NCI-H1436 (cell line): ENCODE results near the gene RRP9.

ENCODE experiments used
- DNase-seq: peaks from one replicate; lab custom pipeline; 2025; lab: John Stamatoyannopoulos, UW

RRP9 gene

DNA sequence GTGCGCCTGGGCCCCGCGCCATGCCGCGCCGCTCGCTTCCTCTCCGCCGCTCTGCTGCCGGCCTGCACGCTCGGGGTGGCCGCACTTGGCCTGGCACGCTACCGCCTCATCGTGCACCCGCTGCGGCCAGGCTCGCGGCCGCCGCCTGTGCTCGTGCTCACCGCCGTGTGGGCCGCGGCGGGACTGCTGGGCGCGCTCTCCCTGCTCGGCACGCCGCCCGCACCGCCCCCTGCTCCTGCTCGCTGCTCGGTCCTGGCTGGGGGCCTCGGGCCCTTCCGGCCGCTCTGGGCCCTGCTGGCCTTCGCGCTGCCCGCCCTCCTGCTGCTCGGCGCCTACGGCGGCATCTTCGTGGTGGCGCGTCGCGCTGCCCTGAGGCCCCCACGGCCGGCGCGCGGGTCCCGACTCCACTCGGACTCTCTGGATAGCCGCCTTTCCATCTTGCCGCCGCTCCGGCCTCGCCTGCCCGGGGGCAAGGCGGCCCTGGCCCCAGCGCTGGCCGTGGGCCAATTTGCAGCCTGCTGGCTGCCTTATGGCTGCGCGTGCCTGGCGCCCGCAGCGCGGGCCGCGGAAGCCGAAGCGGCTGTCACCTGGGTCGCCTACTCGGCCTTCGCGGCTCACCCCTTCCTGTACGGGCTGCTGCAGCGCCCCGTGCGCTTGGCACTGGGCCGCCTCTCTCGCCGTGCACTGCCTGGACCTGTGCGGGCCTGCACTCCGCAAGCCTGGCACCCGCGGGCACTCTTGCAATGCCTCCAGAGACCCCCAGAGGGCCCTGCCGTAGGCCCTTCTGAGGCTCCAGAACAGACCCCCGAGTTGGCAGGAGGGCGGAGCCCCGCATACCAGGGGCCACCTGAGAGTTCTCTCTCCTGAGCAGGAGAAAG lies 14.4 kb upstream of the RRP9 start:
- no peak for DNase-seq

DNA sequence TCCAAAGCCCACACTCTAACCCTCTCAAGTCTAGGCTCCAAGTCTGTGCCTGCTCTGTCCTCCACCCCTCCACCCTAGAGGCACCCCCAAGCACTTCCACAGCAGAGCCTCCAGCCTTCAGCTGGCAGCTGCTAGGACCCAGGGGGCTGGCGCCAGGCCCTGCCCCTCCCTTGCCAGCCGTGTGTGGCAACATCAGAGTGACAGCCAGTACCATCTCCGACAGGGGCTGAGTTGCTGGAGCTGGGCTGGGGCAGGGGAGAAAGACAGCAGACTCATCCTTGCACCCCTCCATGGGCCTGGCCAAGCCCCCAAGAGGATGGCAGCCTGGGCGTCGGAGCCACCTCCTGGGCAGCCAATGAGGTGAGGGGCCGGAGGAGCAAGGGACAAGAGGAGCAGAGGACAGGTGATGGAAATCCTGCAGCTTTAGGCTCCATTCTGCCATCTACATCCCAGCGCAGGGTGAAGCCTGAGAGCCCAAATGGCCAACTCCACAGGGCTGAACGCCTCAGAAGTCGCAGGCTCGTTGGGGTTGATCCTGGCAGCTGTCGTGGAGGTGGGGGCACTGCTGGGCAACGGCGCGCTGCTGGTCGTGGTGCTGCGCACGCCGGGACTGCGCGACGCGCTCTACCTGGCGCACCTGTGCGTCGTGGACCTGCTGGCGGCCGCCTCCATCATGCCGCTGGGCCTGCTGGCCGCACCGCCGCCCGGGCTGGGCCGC lies 13.6 kb upstream of the RRP9 start, which contains the start of gene GPR62:
Gene GPR62, plus strand, starts transcription at position 207 of the 718 bp plus-strand sequence. Its CDS starts 272 bp downstream, at position 479.
- DNase-seq, result no peak

- no peak for DNase-seq
These were observed 13.0 kb upstream of the RRP9 start for GRCh38 chr3:51954713-51955112.

GRCh38 chr3:51954105-51954504 lies 12.4 kb upstream of the RRP9 start:
- DNase-seq, result no peak

DNA sequence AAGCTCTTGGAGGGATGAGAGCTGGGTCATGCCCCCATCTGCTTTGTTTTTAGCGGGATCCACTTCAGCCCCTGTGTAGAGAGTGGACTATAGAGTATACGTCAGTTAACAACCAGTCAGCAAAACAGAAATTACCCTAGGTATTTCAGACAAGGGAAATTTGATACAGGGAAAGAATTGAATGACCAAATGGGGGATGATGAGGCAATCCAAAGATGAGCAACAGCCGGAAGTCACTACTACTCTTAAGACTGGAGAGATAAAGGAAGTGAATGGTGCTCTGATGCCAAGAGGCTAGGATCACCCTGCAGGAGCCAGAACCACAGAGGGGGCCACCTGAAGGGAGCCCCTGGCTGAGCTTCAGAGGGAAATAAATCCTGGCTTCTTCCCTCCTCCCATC lies 11.7 kb upstream of the RRP9 start:
- DNase-seq, result no peak

DNA sequence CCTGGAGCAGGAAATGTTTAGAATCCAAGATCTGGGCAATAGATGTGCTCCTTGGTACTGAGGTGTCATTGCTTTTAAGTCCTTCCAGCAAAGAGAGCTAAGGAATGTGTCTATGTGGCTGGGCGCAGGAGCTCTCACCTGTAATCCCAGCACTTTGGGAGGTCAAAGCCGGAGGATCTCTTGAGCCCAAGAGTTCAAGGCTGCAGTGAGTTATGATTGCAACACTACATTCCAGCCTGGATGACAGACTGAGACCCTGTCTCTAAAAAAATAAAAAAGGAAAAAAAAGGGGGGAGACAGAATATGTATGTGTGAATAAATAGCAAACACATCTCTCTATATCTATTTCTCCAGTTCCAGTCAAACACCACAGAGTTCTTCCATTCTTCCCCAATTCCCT lies 9.2 kb upstream of the RRP9 start:
- no peak for DNase-seq

DNA sequence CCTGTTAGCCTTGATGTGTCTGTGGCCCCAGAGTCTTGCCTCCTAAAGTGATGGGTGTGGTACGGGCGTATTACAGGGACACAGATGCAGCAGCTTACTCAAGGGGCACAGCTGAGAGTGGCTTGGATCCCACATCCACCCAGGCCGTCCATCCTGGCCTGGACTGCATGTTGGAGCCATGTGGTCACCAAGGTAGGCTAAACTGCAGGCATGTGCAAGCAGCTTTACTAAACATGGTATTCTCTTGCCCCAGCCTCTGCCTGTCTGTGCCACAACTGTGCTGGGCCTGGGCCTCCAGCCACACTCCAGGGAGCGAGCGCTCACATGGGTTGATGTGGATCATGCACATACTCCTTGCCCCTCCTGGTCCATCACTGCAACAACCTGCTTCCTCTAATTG lies 7.4 kb upstream of the RRP9 start:
- DNase-seq, result no peak

GRCh38 chr3:51948016-51948580 lies 6.4 kb upstream of the RRP9 start:
- no peak for DNase-seq

DNA sequence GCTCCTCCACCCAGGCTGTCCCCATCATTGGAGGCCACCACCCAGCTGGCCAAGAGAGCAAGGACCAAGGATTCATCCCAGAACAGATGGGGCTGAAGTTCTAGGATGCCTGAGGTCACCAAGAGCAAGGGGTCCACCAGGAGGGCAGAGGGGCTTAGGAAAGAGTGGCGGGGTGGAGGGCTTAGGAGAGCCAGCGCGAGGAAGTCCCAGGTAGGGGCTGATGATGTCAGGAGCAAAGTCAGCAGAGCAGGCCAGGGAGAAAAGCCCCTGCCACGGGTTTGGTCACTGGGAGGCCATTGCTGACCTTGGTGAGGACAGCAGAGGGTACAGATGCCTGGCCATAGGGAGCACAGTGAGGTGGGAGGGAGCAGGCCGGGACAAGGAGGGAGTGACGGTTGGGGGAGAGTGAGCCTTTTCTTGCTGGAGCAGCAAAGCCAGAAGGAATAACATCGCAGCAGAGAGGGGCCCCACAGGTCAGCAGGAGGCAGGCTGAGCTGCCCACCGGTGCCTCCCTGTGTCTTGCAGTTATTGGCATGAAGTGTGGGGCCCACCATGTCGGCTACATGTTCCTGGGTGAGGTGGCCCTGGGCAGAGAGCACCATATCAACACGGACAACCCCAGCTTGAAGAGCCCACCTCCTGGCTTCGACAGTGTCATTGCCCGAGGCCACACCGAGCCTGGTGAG lies 5.7 kb upstream of the RRP9 start:
- no peak for DNase-seq

DNA sequence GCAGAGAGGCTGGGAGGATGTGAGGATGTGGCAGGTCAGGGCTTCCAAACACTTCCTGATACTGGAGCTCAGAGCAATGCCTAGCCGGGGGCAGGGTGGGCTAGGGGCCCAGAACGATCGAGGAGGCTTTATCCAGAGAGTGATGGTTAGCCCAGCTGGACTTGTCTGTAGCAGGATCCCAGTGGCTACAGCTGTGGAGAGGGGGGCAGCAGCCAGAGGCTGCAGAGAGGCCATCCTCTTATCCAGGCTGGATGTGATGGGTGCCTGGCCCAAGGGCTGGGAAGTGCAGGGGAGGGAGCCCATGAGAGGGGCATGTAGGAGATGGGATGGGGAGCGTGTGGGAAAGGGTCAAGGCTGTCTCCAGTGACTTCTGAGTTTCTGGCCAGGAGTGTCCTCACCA lies 5.1 kb upstream of the RRP9 start:
- no peak for DNase-seq

GRCh38 chr3:51945926-51946705 lies 4.4 kb upstream of the RRP9 start:
- DNase-seq, result no peak

- no peak for DNase-seq
These were observed 3.5 kb upstream of the RRP9 start for GRCh38 chr3:51945031-51945840.

GRCh38 chr3:51944451-51945021 lies 2.8 kb upstream of the RRP9 start:
- DNase-seq, result no peak

- DNase-seq, result no peak
These were observed 2.0 kb upstream of the RRP9 start for GRCh38 chr3:51943451-51944391.

- DNase-seq, result no peak
These were observed 1.1 kb upstream of the RRP9 start for GRCh38 chr3:51942603-51943450.

DNA sequence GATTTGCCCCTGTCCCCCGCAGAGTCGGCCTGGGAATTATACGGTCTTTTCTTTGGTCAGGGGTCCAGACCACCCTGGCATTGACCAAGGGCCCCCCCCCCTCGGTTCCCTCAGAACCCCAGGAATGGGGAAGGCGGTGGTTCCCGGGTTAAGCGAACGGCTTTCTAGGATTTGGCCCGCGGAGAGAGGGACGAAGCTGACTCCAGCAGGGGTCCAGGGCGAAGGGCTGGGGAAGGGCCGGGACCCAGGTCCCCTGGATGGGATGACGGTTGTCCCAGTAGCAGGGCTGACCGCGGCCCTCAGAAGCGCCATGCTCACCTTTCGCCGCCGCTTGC lies 274 bp downstream of the RRP9 start:
- DNase-seq, result no peak

GRCh38 chr3:51940648-51941462 lies 849 bp downstream of the RRP9 start:
- DNase-seq, result no peak
